Ovary (tissue), 9 donors: ENCODE results near the gene YTHDF2. TPM values are rescaled to one million over a fixed set of nuclear protein-coding genes. Genes with fewer than 3 reads are reported as not detected.

ENCODE experiments used
- DNase-seq, 5 donors: peaks; one replicate each; pipeline ENCODE4 v3.0.0-alpha.2; 2019 to 2020
- H3K27ac ChIP-seq, 2 donors: fragments of 200-600 bp; one replicate each; pipeline versions ENCODE4 v1.5.1 to v1.8.0; 2019 to 2022
- H3K27me3 ChIP-seq: fragments of 200-600 bp; one replicate; pipeline ENCODE4 v1.8.0; 2022
- H3K36me3 ChIP-seq: fragments of 200-600 bp; sonication (generic); one replicate; pipeline ENCODE4 v1.5.1; 2019
- H3K4me1 ChIP-seq: one replicate; pipeline ENCODE4 v1.8.1; 2013; ENCODE audit warnings: mild to moderate bottlenecking, moderate library complexity; ENCODE audit not compliant: insufficient read depth
- H3K4me3 ChIP-seq: fragments of 200-600 bp; sonication (generic); one replicate; pipeline ENCODE4 v1.5.1; 2017
- H3K9me3 ChIP-seq, 2 donors: fragments of 200-600 bp in 1 of 2; sonication (generic) in 1 of 2; one replicate each; pipeline versions ENCODE4 v1.5.1 to v1.8.1; 2013 to 2019; ENCODE audit warnings: mild to moderate bottlenecking in 1 of 2, moderate library complexity in 1 of 2
- CTCF ChIP-seq, 3 donors: fragments of 450-650 bp in 2 of 3; fragments of 200-600 bp in 1 of 3; IDR thresholded peaks; one replicate each; pipeline versions ENCODE4 v1.5.1 to v1.8.0; 2016 to 2022; ENCODE audit warnings: antibody characterized with exemption in 3 of 3, mild to moderate bottlenecking in 1 of 3
- EP300 ChIP-seq: sonication (generic); formaldehyde crosslinking; IDR thresholded peaks from one replicate; pipeline ENCODE4 v1.6.1; 2017; ENCODE audit warnings: antibody characterized with exemption
- POLR2A ChIP-seq: fragments of 450-650 bp; IDR thresholded peaks from one replicate; pipeline ENCODE4 v1.6.1; 2017; ENCODE audit warnings: antibody characterized with exemption, mild to moderate bottlenecking, moderate library complexity
- WGBS, 3 donors: extraction: QIAGEN DNeasy Blood & Tissue Kit in 1 of 3; methylation state at CpG; one replicate each; pipeline versions ENCODE4 v1.1.5 to v1.1.7; 2013 to 2017; 5-methylcytosine and 5-hydroxymethylcytosine counted together
- intact Hi-C, 4 donors: fragments of 100-400 bp; cut with DNase I; formaldehyde crosslinking; loops; one replicate each; pipeline versions ENCODE4 v1.11.0 to v1.15.1; 2022 to 2023
- polyA plus RNA-seq, 2 donors: library from polyadenylated mRNA; stranded (reverse); fragments of 200-250 nt in 1 of 2; fragments of 350-450 nt in 1 of 2; fragmentation: Illumina TruSeq in 1 of 2; extraction: RNeasy Lipid Tissue Mini Kit (QIAGEN cat#74804) in 1 of 2; gene quantifications; one replicate each; pipeline ENCODE4 v1.2.3, GENCODE V29; 2013 to 2014
- total RNA-seq, 7 donors: library from RNA; depleted of rRNA in 2 of 7; stranded (reverse); fragments of >200 nt in 2 of 7; fragmentation: NEBNext Ultra II Directional in 3 of 7; extraction: Animal tissue kit (Norgen Biotek cat#: 25700) in 3 of 7; gene quantifications; one replicate each; pipeline versions ENCODE4 v1.1.0 to v1.2.4, GENCODE V29; 2016 to 2023
- donor health status: DM: no; HTN: no; CAD: no; lungs with moderate emphysema.
- donor health status: DM: no; HTN: no; CAD: no.
- donor health status: Bipolar disorder and iron deficiency.
- donor health status: DM: yes; HTN: yes; CAD: no.
- donor health status: DM: no; HTN: no; CAD: no.
- donor health status: DM: yes; HTN: yes; CAD: no.

Gene YTHDF2
- total and polyA plus RNA-seq, 9 donors = 25.8 to 70.2 (median 54.8) TPM

- TF ChIP-seq POLR2A = no peak
- no peak for TF ChIP-seq EP300
- no peak for TF ChIP-seq CTCF (IDR thresholded peaks at IDR 0.05)
- 96 to 97% (median 97%) methylated on average over 17 of the region's 17 CpGs for WGBS, 3 donors
- Histone ChIP-seq H3K27ac (no peak overlapping the region), H3K27me3 (no peaks in the 10 kb centered on the region), H3K4me3 (no peak overlapping the region), H3K36me3 (no peaks in the 10 kb centered on the region), H3K4me1 (peaks cover 7% of the 10 kb centered on the region), H3K9me3 (no peaks in the 10 kb centered on the region)
- intact Hi-C loops = no loop called here
- DNase-seq = no peak
Observed at GRCh38 chr1:28776341-28776740, 39.6 kb downstream of the YTHDF2 start.

- Histone ChIP-seq H3K4me1 (peaks cover 7% of the 10 kb centered on the region), H3K4me3 (no peak overlapping the region), H3K27me3 (no peaks in the 10 kb centered on the region), H3K9me3 (no peaks in the 10 kb centered on the region), H3K36me3 (no peaks in the 10 kb centered on the region), H3K27ac (no peak overlapping the region)
- DNase-seq = no peak
- 90 to 92% (median 92%) methylated on average over 2 of the region's 2 CpGs for WGBS, 3 donors
- TF ChIP-seq POLR2A (no peak), EP300 (no peak), CTCF (IDR thresholded peaks at IDR 0.05) (no peak)
- intact Hi-C loops = no loop called here
Observed at GRCh38 chr1:28778021-28778420, 41.3 kb downstream of the YTHDF2 start.

- no peak overlapping the region for H3K4me3 ChIP-seq
- no peak for DNase-seq
- TF ChIP-seq EP300 = no peak
- TF ChIP-seq CTCF (IDR thresholded peaks at IDR 0.05) = no peak
- TF ChIP-seq POLR2A = no peak
- H3K4me1 ChIP-seq = peaks cover 7% of the 10 kb centered on the region
- H3K9me3 ChIP-seq = no peaks in the 10 kb centered on the region
- intact Hi-C loops = loop anchor here in 1 of 4 donors (10.0 kb wide), 1 partner anchor 425 kb away; no protein-coding TSS in a partner anchor
- 77 to 82% (median 81%) methylated on average over 6 of the region's 6 CpGs for WGBS, 3 donors
- no peaks in the 10 kb centered on the region for H3K36me3 ChIP-seq
- no peaks in the 10 kb centered on the region for H3K27me3 ChIP-seq
- no peak overlapping the region for H3K27ac ChIP-seq
Observed at GRCh38 chr1:28779751-28780408, 43.1 kb downstream of the YTHDF2 start.

GRCh38 chr1:28781305-28781704, 44.6 kb downstream of the YTHDF2 start:
- no peak overlapping the region for H3K4me3 ChIP-seq
- no peaks in the 10 kb centered on the region for H3K27me3 ChIP-seq
- no peak for DNase-seq
- H3K9me3 ChIP-seq = no peaks in the 10 kb centered on the region
- no peak overlapping the region for H3K27ac ChIP-seq
- H3K4me1 ChIP-seq = peaks cover 1% of the 10 kb centered on the region
- 82 to 83% (median 83%) methylated on average over 11 of the region's 11 CpGs for WGBS, 3 donors
- no peak for TF ChIP-seq POLR2A
- intact Hi-C loops = loop anchor here in 1 of 4 donors (10.0 kb wide), 1 partner anchor 423 kb away; no protein-coding TSS in a partner anchor
- H3K36me3 ChIP-seq = no peaks in the 10 kb centered on the region

GRCh38 chr1:28782011-28782410, 45.3 kb downstream of the YTHDF2 start:
- no peaks in the 10 kb centered on the region for H3K9me3 ChIP-seq
- 48 to 60% (median 54%) methylated on average over 3 of the region's 3 CpGs for WGBS, 3 donors

More at GRCh38 chr1:28782011-28782410, 45.3 kb downstream of the YTHDF2 start:
- H3K36me3 ChIP-seq = no peaks in the 10 kb centered on the region
- H3K4me3 ChIP-seq = no peak overlapping the region
- peaks cover 1% of the 10 kb centered on the region for H3K4me1 ChIP-seq
- intact Hi-C loops = loop anchor here in 1 of 4 donors (10.0 kb wide), 1 partner anchor 423 kb away; no protein-coding TSS in a partner anchor
- TF ChIP-seq POLR2A (no peak), EP300 (no peak), CTCF (IDR thresholded peaks at IDR 0.05) (no peak)
- no peak overlapping the region for H3K27ac ChIP-seq
- no peak for DNase-seq
- H3K27me3 ChIP-seq = no peaks in the 10 kb centered on the region
